Measurements from ENCODE around the gene BTNL9. TPM values are rescaled to one million over a fixed set of nuclear protein-coding genes. Genes with fewer than 3 reads are reported as not detected.
A peak's percentile ranks its signal among the peaks of the same experiment; 100 is the strongest.

The BTNL9 gene
- total and polyA plus RNA-seq, 2 of the 8 experiments (the other 6 are each of a cell fraction or from before 2014, with no cell fraction given): 0.23 to 0.89 TPM

GRCh38 chr5:181108578-181109165, 68.6 kb downstream of the BTNL9 start:
- Histone ChIP-seq H3K79me2 (ENCODE audit: control insufficient read depth in 1 of 2, insufficient read depth in 2 of 2, low read length in 2 of 2) (no peaks in the 10 kb centered on the region), H2BK15ac (ENCODE audit: low read length) (peak overlapping the region; percentile 84; the same call in 1 of the 2 replicates), H3K23ac (ENCODE audit: insufficient read length) (no peak overlapping the region), H3K27me3 (replicated peaks in 1 of 4; ENCODE audit: control insufficient read depth in 3 of 4, extremely low read depth in 1 of 4, insufficient read depth in 3 of 4, low read length in 3 of 4) (peaks cover 2 to 19% (median 12%) of the 10 kb centered on the region in 4 experiments), H3K4me3 (ENCODE audit: extremely low read depth in 1 of 4, insufficient read depth in 2 of 4, low read depth in 3 of 4, low read length in 4 of 4) (no peak overlapping the region), H3K56ac (replicated peaks; ENCODE audit: insufficient read length, low read depth, low read length) (no peak overlapping the region), H3K4me1 (replicated peaks in 1 of 4; ENCODE audit: control insufficient read depth in 3 of 4, insufficient read depth in 4 of 4, low read length in 3 of 4) (peaks cover 0 to 11% (median 6%) of the 10 kb centered on the region in 4 experiments; a peak in 6 of 7 replicates), H4K8ac (ENCODE audit: extremely low read depth, insufficient read depth, low read length) (no peak overlapping the region; the same call in 1 of the 2 replicates), H2AK5ac (ENCODE audit: low read depth, low read length) (no peak overlapping the region), H3K9me3 (ENCODE audit: insufficient read depth in 2 of 2, low read depth in 1 of 2, low read length in 1 of 2) (no peaks in the 10 kb centered on the region), H3K14ac (ENCODE audit: insufficient read length) (no peak overlapping the region), H3K23me2 (ENCODE audit: low read depth, low read length) (no peaks in the 10 kb centered on the region), H4K91ac (replicated peaks; ENCODE audit: insufficient read length, low read length) (no peak overlapping the region), H3K27ac (ENCODE audit: low read depth, low read length) (no peak overlapping the region), H3K18ac (ENCODE audit: extremely low read depth, low read length) (no peak overlapping the region), H4K5ac (ENCODE audit: insufficient read length, low read depth, low read length) (no peak overlapping the region), H4K20me1 (replicated peaks in 1 of 2; ENCODE audit: control insufficient read depth in 1 of 2, insufficient read depth in 2 of 2, low read length in 2 of 2) (no peaks in the 10 kb centered on the region), H3K79me1 (ENCODE audit: low read depth, low read length) (no peaks in the 10 kb centered on the region), H2BK5ac (ENCODE audit: low read depth, low read length) (0 out of 2 replicates have a peak overlapping the region, but pooled peaks have one; percentile 46), H3K9ac (replicated peaks in 1 of 4; ENCODE audit: extremely low read depth in 1 of 4, low read depth in 3 of 4, low read length in 3 of 4) (no peak overlapping the region), H2BK120ac (replicated peaks; ENCODE audit: low read depth, low read length) (no peak overlapping the region), H2AFZ (ENCODE audit: low read length) (no peak overlapping the region), H3K36me3 (ENCODE audit: control insufficient read depth in 2 of 4, insufficient read depth in 4 of 4, low read length in 3 of 4) (no peaks in the 10 kb centered on the region), H3K4me2 (ENCODE audit: insufficient read depth in 1 of 2, low read depth in 2 of 2, low read length in 2 of 2) (no peak overlapping the region), H2BK12ac (ENCODE audit: low read depth, low read length) (0 out of 2 replicates have a peak overlapping the region, but pooled peaks have one; percentile 39), H3K4ac (replicated peaks; ENCODE audit: insufficient read length, low read depth, low read length) (no peak overlapping the region), H2BK20ac (ENCODE audit: low read length) (no peak overlapping the region)
- ChIA-PET CTCF (ENCODE audit: partially characterized antibody) (interaction anchor here (0.5 to 3.4 kb wide), 7 partner anchors 14 to 323 kb away, joined by 3 to 9 read pairs (median 4); no protein-coding TSS in a partner anchor), POLR2A (ENCODE audit: partially characterized antibody) (interaction anchor here (0.6 kb wide), 1 partner anchor 71 kb away, joined by 3 read pairs; no protein-coding TSS in a partner anchor)
- WGBS, 2 experiments (ENCODE audit: extremely low coverage in 1 of 2, insufficient coverage in 1 of 2, insufficient read length in 1 of 2, insufficient replicate concordance in 2 of 2, low coverage in 1 of 2, low lambda C conversion rate in 2 of 2, missing lambda C conversion rate in 1 of 2): 82% methylated on average over 14 of the region's 14 CpGs; no CpG with 5 or more reads in 1 of the 2 experiments
- FAIRE-seq (no peak), DNase-seq (ENCODE audit: low read depth in 1 of 2, low spot score in 2 of 2) (no peak)
- TF ChIP-seq NRF1 (IDR thresholded peaks at IDR 0.05; ENCODE audit: low read depth, low read length) (no peak), ASH2L (IDR thresholded peaks at IDR 0.05; ENCODE audit: low read length) (no peak)
